Fibroblast of the aortic adventitia (primary cell): ENCODE results near the gene ST3GAL2. TPM values are rescaled to one million over a fixed set of nuclear protein-coding genes. Genes with fewer than 3 reads are reported as not detected.
A peak's percentile ranks its signal among the peaks of the same experiment; 100 is the strongest.
"Not testable (repeated sequence)": the region's sequence is repeated elsewhere in the genome, so short reads cannot be mapped to it uniquely, and the experiment has no call there.

ENCODE experiments used
- DNase-seq: peaks from one replicate; pipeline ENCODE4 v3.0.0-alpha.2; 2010; ENCODE audit warnings: low read depth
- H3K4me3 ChIP-seq: 2 replicates; pipeline ENCODE4 v1.5.1; 2011; ENCODE audit warnings: low read depth, mild to moderate bottlenecking, control low read depth, low read length, moderate library complexity
- CTCF ChIP-seq: IDR thresholded peaks from 2 replicates; pipeline ENCODE4 v1.5.1; 2011; ENCODE audit warnings: mild to moderate bottlenecking, low read length, control low read depth, inconsistent platforms; ENCODE audit not compliant: insufficient read depth
- total RNA-seq: library from RNA; depleted of rRNA; stranded (reverse); fragments of >200 nt; gene quantifications from 2 replicates; pipeline ENCODE4 v1.2.3, GENCODE V29; 2012; ENCODE audit warnings: low replicate concordance

The ST3GAL2 gene
- total RNA-seq, 1 donor = 16.7 TPM

GRCh38 chr16:70393662-70394061, 45.2 kb downstream of the ST3GAL2 start:
- H3K4me3 ChIP-seq = no peak overlapping the region
- no peak for TF ChIP-seq CTCF
- no peak for DNase-seq

DNA sequence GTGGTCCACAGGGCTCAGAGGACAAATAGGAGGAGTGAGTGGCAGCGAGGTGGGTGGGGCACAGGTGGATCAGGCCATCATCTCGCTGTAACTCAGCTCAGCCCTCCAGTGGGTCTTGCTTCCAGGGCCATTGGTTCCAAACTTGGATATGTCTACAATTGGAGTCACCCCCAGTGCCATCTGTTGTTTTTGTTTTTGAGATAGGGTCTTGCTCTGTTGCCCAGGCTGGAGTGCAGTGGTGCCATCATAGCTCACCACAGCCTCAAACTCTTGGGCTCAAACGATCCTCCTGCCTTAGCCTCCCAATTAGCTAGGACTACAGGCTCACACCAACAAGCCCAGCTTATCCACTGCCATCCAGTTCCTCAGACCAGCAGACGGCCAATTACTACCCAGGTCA, 46.3 kb downstream of the ST3GAL2 start:
- no peak for TF ChIP-seq CTCF
- no peak overlapping the region for H3K4me3 ChIP-seq
- no peak for DNase-seq

- peak; percentile 66 for DNase-seq
- no peak for TF ChIP-seq CTCF
- no peak overlapping the region for H3K4me3 ChIP-seq
Observed at GRCh38 chr16:70391881-70392481, 46.9 kb downstream of the ST3GAL2 start.

DNA sequence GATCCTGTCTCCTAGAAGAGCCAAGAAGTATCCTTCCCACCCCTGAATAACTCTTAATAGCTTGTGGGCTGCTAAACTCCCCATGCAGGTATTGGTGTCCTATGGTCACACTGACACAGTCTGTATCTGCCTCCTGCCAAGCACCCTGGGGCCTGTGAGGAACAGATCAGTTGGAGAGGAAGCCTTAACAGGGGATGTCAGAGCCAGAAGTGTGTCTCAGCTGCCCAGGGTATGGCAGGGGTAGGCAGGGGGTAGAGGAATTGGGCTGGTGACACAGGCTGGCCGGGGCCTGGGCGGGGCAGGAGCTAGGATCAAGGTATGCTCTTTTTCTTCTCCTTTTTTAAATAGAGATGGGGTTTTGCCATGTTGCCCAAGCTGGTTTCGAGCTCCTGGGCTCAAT, 47.5 kb downstream of the ST3GAL2 start:
- no peak for TF ChIP-seq CTCF
- H3K4me3 ChIP-seq = no peak overlapping the region
- no peak for DNase-seq

- no peak overlapping the region for H3K4me3 ChIP-seq
- no peak for DNase-seq
- no peak for TF ChIP-seq CTCF
Observed at GRCh38 chr16:70390774-70391173, 48.1 kb downstream of the ST3GAL2 start.

- DNase-seq = no peak
- no peak for TF ChIP-seq CTCF
- no peak overlapping the region for H3K4me3 ChIP-seq
Observed at GRCh38 chr16:70388006-70388680, 50.8 kb downstream of the ST3GAL2 start.

DNA sequence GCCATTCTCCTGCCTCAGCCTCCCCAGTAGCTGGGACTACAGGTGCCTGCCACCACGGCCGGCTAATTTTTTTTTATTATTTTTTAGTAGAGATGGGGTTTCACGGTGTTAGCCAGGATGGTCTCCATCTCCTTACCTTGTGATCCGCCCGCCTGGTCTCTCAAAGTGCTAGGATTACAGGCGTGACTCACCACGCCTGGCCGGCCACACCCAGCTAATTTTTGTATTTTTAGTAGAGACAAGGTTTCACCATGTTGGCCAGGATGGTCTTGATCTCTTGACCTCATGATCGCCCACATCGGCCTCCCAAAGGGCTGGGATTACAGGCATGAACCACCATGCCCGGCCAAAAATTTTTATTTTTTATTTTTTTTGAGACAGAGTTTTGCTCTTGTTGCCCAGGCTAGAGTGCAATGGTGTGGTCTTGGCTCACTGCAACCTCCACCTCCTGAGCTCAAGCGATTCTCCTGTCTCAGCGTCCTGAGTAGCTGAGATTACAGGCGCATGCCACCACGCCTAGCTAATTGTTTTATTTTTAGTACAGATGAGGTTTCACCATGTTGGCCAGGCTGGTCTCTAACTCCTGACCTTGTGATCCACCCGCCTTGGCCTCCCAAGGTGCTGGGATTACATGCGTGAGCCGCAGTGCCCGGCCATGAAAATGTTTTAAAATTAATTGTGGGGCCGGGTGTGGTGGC, 52.5 kb downstream of the ST3GAL2 start:
- not testable (repeated sequence) for H3K4me3 ChIP-seq, DNase-seq
